ENCODE measurements around the gene CDCA3. TPM values are rescaled to one million over a fixed set of nuclear protein-coding genes. Genes with fewer than 3 reads are reported as not detected.
"Not testable (repeated sequence)": the region's sequence is repeated elsewhere in the genome, so short reads cannot be mapped to it uniquely, and the experiment has no call there.

CDCA3 gene
- total RNA-seq, 2 experiments from 2014 or later, result 74.6 to 83.8 TPM

DNA sequence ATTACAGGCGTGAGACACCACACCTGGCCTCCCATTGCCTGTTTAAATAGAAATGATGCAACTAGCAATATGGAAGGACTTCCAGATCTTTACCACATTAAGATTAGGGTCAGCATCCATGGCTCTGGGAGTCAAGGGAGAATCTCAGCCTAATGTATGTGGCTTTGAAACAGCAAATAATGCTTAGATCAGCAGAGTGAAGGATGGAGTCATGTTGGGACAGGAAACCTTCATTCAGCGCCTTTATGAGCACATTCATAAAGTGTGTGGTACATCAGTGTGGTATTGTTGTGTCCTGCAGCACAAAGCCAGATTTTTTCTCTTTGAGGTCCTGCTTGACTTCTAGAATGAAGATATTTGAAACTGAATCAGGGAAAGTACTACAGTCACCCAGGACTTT is 37.3 kb upstream of the CDCA3 start:
- intact Hi-C loops (cut with micrococcal nuclease), result no loop called here
- CTCF ChIA-PET, result no interaction called here
- no peaks in the 10 kb centered on the region for H3K9me3 Mint-ChIP-seq

DNA sequence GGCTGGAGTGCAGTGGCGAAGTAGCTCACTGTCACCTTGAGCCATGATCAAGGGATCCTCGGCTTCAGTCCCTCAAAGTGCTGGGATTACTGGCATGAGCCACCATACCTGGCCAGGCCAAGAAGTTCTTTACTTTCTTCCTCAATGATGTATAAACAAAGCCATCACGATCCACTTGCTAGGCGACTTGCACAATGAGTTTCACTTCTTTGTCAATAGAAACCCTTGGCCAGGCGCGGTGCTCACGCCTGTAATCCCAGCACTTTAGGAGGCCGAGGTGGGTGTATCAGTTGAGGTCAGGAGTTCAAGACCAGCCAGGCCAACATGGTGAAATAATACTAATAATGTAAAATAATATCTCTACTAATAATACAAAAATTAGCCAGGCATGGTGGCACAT is 36.4 kb upstream of the CDCA3 start:
- Mint-ChIP-seq H3K4me3 (no peak overlapping the region), H3K4me1 (ENCODE audit: low read depth) (peaks cover 16% of the 10 kb centered on the region), H3K9me3 (no peaks in the 10 kb centered on the region), H3K27me3 (no peaks in the 10 kb centered on the region), H3K27ac (no peak overlapping the region), H3K36me3 (ENCODE audit: low read depth) (peaks cover 6% of the 10 kb centered on the region)
- no peak for TF ChIP-seq CTCF (IDR thresholded peaks at IDR 0.05)
- DNase-seq (no peak), ATAC-seq (no peak)
- CTCF ChIA-PET, result no interaction called here
- intact Hi-C loops (cut with micrococcal nuclease), result no loop called here
- POLR2A ChIA-PET, result interaction anchor here (1.1 kb wide), 1 partner anchor 15 kb away, joined by 4 read pairs; the partner anchor contains the start of gene SPSB2

More for the DNA sequence above, 37.3 kb upstream of the CDCA3 start:
- Mint-ChIP-seq H3K4me1 (ENCODE audit: low read depth) (peaks cover 16% of the 10 kb centered on the region), H3K4me3 (no peak overlapping the region), H3K27me3 (no peaks in the 10 kb centered on the region), H3K27ac (no peak overlapping the region), H3K36me3 (ENCODE audit: low read depth) (peaks cover 8% of the 10 kb centered on the region)
- DNase-seq, result no peak
- POLR2A ChIA-PET, result interaction anchor here (1.1 kb wide), 1 partner anchor 16 kb away, joined by 4 read pairs; the partner anchor contains the start of gene SPSB2
- no peak for TF ChIP-seq CTCF (IDR thresholded peaks at IDR 0.05)
- ATAC-seq, result no peak

- ChIA-PET CTCF (interaction anchor here (1.1 to 5.7 kb wide), 2 partner anchors 13 to 17 kb away, joined by 5 to 30 read pairs; partner anchors contain the start of gene SPSB2), POLR2A (interaction anchor here (6.6 kb wide), 1 partner anchor 16 kb away, joined by 79 read pairs; the partner anchor contains the start of genes SPSB2 and TPI1)
- H3K4me3 Mint-ChIP-seq; DNase-seq; ATAC-seq; H3K27me3 Mint-ChIP-seq; H3K4me1 Mint-ChIP-seq (ENCODE audit: low read depth); H3K27ac Mint-ChIP-seq; H3K9me3 Mint-ChIP-seq; H3K36me3 Mint-ChIP-seq (ENCODE audit: low read depth); intact Hi-C loops (cut with micrococcal nuclease): not testable (repeated sequence)
Measured at GRCh38 chr12:6886206-6886999, 35.3 kb upstream of the CDCA3 start.

GRCh38 chr12:6884539-6884938 is 33.5 kb upstream of the CDCA3 start:
- no peak overlapping the region for H3K27ac Mint-ChIP-seq
- DNase-seq, result no peak
- no peak for ATAC-seq
- H3K4me1 Mint-ChIP-seq (ENCODE audit: low read depth), result no peaks in the 10 kb centered on the region
- H3K4me3 Mint-ChIP-seq, result no peak overlapping the region
- no peaks in the 10 kb centered on the region for H3K27me3 Mint-ChIP-seq
- POLR2A ChIA-PET, result interaction anchor here (1.1 to 6.6 kb wide), 2 partner anchors 8 to 14 kb away, joined by 8 to 79 read pairs; partner anchors contain the start of genes SPSB2 and TPI1
- intact Hi-C loops (cut with micrococcal nuclease), result no loop called here
- H3K36me3 Mint-ChIP-seq (ENCODE audit: low read depth), result peaks cover 6% of the 10 kb centered on the region
- no peak for TF ChIP-seq CTCF (IDR thresholded peaks at IDR 0.05)
- CTCF ChIA-PET, result interaction anchor here (5.7 kb wide), 1 partner anchor 12 kb away, joined by 30 read pairs; the partner anchor contains the start of gene SPSB2
- no peaks in the 10 kb centered on the region for H3K9me3 Mint-ChIP-seq

DNA sequence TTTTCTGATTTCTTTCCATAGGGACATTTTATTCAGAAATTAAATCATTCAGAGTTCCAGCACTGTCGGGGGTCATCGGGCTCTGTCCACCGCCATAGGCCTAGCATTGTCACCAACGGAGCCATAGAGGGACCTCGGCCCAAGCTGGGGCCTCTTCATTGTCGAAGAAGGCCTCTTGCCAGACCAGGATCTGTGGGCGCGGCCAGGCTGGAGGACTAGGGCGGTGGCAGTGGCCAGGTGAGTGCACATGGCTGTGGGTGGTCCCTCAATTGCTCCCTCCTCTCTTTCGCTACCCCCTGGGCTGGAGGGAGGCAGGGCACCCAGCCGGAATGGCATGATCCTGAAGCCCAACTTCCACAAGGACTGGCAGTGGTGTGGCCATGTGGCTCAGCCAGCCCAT is 32.6 kb upstream of the CDCA3 start:
- no peak for DNase-seq
- ChIA-PET POLR2A (interaction anchor here (1.1 to 6.6 kb wide), 2 partner anchors 13 to 60 kb away, joined by 3 to 79 read pairs; partner anchors contain the start of genes C12orf57, RNU7-1, SPSB2 and TPI1), CTCF (interaction anchor here (5.7 kb wide), 1 partner anchor 11 kb away, joined by 30 read pairs; the partner anchor contains the start of gene SPSB2)
- ATAC-seq, result no peak
- Mint-ChIP-seq H3K9me3 (no peaks in the 10 kb centered on the region), H3K4me3 (no peak overlapping the region), H3K27ac (no peak overlapping the region), H3K36me3 (ENCODE audit: low read depth) (peaks cover 6% of the 10 kb centered on the region), H3K27me3 (no peaks in the 10 kb centered on the region), H3K4me1 (ENCODE audit: low read depth) (no peaks in the 10 kb centered on the region)
- no peak for TF ChIP-seq CTCF (IDR thresholded peaks at IDR 0.05)
- intact Hi-C loops (cut with micrococcal nuclease), result no loop called here

All from activated CD8-positive, alpha-beta T cell treated with anti-CD3 and anti-CD28 coated beads for 36 hours (primary cell).